ENCODE data around the gene MRPL1.

GRCh38 chr4:77930876-77931275, 68.2 kb downstream of the MRPL1 start:
- TF ChIP-seq CTCF (IDR thresholded peaks at IDR 0.05) = no peak
- no peak for TF ChIP-seq POLR2A (IDR thresholded peaks at IDR 0.05)
